HUES6 (cell line): ENCODE data around the gene HDAC8.

ENCODE experiments used
- H3K27ac ChIP-seq: 2 replicates; pipeline ENCODE4 v1.7.0; 2013; ENCODE audit warnings: low read depth, mild to moderate bottlenecking, low read length, inconsistent platforms
- H3K27me3 ChIP-seq: 2 replicates; pipeline ENCODE4 v1.6.1; 2013; ENCODE audit warnings: low read length; ENCODE audit not compliant: control insufficient read depth, insufficient read depth
- H3K36me3 ChIP-seq: 2 replicates; pipeline ENCODE4 v1.6.1; 2013; ENCODE audit warnings: low read length; ENCODE audit not compliant: control insufficient read depth, insufficient read depth
- H3K4me1 ChIP-seq: 2 replicates; pipeline ENCODE4 v1.6.1; 2013; ENCODE audit warnings: low read length; ENCODE audit not compliant: control insufficient read depth, insufficient read depth
- H3K4me3 ChIP-seq: 2 replicates; pipeline ENCODE4 v1.5.1; 2013; ENCODE audit warnings: low read depth, low read length
- H3K9ac ChIP-seq: one replicate; pipeline ENCODE4 v1.6.1; 2013; ENCODE audit warnings: mild to moderate bottlenecking, low read length
- H3K9me3 ChIP-seq: 2 replicates; pipeline ENCODE4 v1.6.1; 2013; ENCODE audit warnings: low read depth, low read length; ENCODE audit not compliant: control insufficient read depth, insufficient read depth

The HDAC8 gene

DNA sequence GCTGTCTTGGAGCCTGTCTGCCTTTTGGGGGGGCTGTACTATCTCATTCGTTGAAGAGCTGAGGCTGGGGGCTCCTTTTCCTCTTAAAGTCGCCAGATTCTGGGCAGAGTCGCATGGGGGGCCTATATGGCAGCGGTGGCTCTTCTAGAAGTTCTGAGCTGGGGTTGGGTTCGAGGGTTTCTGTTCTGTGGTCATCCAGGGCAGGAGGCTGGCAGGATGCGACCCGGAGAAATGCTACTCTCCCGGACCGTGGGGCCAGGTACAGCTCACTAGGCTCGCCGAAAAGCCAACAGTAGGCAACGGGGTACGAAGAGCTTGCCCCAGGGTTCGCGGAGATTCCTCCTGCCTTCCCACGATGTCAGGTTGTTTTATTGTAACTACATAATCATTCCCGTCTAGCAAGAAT, 265.0 kb downstream of the HDAC8 start:
- Histone ChIP-seq H3K9me3 (no peaks in the 10 kb centered on the region; the same call in 1 of the 2 replicates), H3K4me1 (peaks cover 15% of the 10 kb centered on the region; the same call in 1 of the 2 replicates), H3K4me3 (peak overlapping the region; percentile 60), H3K36me3 (no peaks in the 10 kb centered on the region), H3K27ac (no peak overlapping the region), H3K27me3 (peaks cover 76% of the 10 kb centered on the region), H3K9ac (no peak overlapping the region)

- no peaks in the 10 kb centered on the region; the same call in 1 of the 2 replicates for H3K9me3 ChIP-seq
- H3K4me3 ChIP-seq = peak overlapping the region; percentile 60
- H3K36me3 ChIP-seq = no peaks in the 10 kb centered on the region
- H3K9ac ChIP-seq = peak overlapping the region; percentile 34
- H3K4me1 ChIP-seq = peaks cover 15% of the 10 kb centered on the region; the same call in 1 of the 2 replicates
- no peak overlapping the region for H3K27ac ChIP-seq
- peaks cover 82% of the 10 kb centered on the region for H3K27me3 ChIP-seq
These were observed 265.6 kb downstream of the HDAC8 start for GRCh38 chrX:72306851-72307645.

GRCh38 chrX:72306085-72306801, 266.4 kb downstream of the HDAC8 start:
- Histone ChIP-seq H3K27ac (no peak overlapping the region), H3K4me3 (peak overlapping the region; percentile 60), H3K9me3 (no peaks in the 10 kb centered on the region; the same call in 1 of the 2 replicates), H3K9ac (peak overlapping the region; percentile 55), H3K27me3 (peaks cover 91% of the 10 kb centered on the region), H3K36me3 (no peaks in the 10 kb centered on the region), H3K4me1 (peaks cover 15% of the 10 kb centered on the region; the same call in 1 of the 2 replicates)

DNA sequence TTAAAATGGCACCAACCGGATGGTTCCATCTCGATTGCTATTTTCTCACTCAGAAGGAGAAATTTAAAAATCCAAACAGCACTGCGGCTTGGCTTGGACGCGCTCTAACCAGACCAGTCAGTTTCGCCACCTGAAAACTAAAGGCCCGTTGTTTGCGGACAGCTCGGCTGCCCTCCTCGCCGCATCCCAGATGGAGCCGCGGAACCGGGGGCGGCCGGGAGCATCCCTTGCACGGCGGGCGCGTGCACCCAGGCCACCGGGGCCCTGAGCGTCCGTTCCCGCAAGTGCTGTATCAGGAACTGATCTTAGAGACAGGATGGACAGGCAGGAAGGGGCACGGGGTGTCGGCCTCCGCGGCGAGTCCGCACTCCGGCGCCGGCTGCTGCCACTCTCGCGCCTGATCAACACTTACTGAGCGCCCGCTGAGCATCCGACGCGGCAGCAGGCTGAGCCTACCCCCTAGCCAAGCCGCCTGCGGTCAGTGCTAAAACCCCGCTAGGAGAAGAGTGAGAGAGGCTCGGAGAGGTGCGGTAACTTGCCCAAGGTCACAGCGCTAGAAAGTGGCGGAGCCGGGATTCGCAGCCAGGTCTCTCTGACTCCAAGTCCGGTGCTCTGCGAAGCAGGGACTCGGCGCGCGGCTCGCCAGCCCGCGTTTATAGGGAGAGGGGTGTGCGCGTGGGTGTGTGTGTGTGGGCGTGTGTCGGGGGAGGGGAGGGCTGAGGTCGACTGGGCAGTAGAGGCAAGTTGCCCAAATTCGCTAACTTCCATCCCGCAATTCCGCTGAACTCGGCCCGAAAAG, 267.2 kb downstream of the HDAC8 start, which contains the start of gene CITED1:
Gene CITED1, minus strand, starts transcription at position 629 of the 799 bp plus-strand sequence. CDS start 3,045 bp downstream, outside the sequence.
- H3K27me3 ChIP-seq = peaks cover 98% of the 10 kb centered on the region
- no peaks in the 10 kb centered on the region; the same call in 1 of the 2 replicates for H3K9me3 ChIP-seq
- H3K36me3 ChIP-seq = no peaks in the 10 kb centered on the region
- H3K4me3 ChIP-seq = peak within 1 kb of the TSS; percentile 60
- H3K27ac ChIP-seq = no peak within 1 kb of the TSS
- H3K9ac ChIP-seq = peak within 1 kb of the TSS; percentile 55
- peaks cover 15% of the 10 kb centered on the region; the same call in 1 of the 2 replicates for H3K4me1 ChIP-seq

GRCh38 chrX:72304877-72305276, 267.8 kb downstream of the HDAC8 start:
- Histone ChIP-seq H3K9ac (peak overlapping the region; percentile 3), H3K4me3 (peak overlapping the region; percentile 60), H3K27me3 (peaks cover 98% of the 10 kb centered on the region)

GRCh38 chrX:72301781-72302180, 270.9 kb downstream of the HDAC8 start:
- H3K27ac ChIP-seq = no peak overlapping the region
- no peak overlapping the region for H3K4me3 ChIP-seq
- no peaks in the 10 kb centered on the region for H3K36me3 ChIP-seq
- H3K27me3 ChIP-seq = peaks cover 74% of the 10 kb centered on the region
- H3K9me3 ChIP-seq = peaks cover 3% of the 10 kb centered on the region; the same call in 1 of the 2 replicates
- H3K9ac ChIP-seq = no peak overlapping the region
- peaks cover 5% of the 10 kb centered on the region; the same call in 1 of the 2 replicates for H3K4me1 ChIP-seq

More at GRCh38 chrX:72304877-72305276, 267.8 kb downstream of the HDAC8 start:
- peaks cover 14% of the 10 kb centered on the region; the same call in 1 of the 2 replicates for H3K4me1 ChIP-seq
- no peaks in the 10 kb centered on the region; the same call in 1 of the 2 replicates for H3K9me3 ChIP-seq
- no peak overlapping the region for H3K27ac ChIP-seq
- no peaks in the 10 kb centered on the region for H3K36me3 ChIP-seq

DNA sequence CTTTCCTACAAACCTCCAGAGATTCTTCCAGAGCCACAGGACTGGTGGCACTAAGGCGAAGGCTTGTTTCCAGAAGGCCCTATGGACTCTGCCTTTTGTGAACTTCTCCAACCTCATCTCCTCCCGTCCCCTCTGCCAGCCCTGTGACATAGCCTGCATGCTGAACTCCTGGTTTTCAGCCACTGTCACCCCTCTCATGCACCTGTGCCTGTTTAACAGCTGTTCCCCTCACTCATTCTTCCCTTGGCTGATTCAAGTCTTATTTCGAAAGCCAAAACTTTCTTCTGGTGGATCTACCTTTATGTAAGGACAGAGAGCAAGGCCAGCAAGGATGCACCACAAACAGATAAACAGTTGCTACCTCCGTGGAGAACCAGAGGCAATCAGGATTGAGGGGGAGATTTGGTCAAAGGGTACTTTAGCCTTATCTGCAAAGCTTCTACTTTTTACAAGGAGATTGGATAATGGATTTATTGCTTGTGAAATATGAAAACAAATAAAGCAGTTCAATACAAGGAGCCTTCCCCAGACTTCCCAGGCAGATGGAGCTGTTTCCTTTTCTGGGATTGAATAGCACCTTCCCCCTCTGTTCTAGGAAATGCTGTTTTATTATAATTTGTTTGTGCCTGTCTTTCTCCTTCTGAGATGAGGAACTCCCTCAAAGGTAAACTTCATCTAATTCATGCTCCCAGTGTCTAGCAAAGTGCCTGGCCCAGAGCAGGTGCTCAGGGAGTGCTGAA, 272.6 kb downstream of the HDAC8 start:
- Histone ChIP-seq H3K36me3 (no peaks in the 10 kb centered on the region), H3K4me3 (no peak overlapping the region), H3K27ac (no peak overlapping the region), H3K27me3 (peaks cover 58% of the 10 kb centered on the region), H3K4me1 (peaks cover 5% of the 10 kb centered on the region; the same call in 1 of the 2 replicates), H3K9me3 (peaks cover 3% of the 10 kb centered on the region; the same call in 1 of the 2 replicates), H3K9ac (no peak overlapping the region)

- Histone ChIP-seq H3K9ac (no peak overlapping the region), H3K4me3 (no peak overlapping the region), H3K9me3 (peaks cover 3% of the 10 kb centered on the region; the same call in 1 of the 2 replicates), H3K27ac (no peak overlapping the region), H3K27me3 (peaks cover 39% of the 10 kb centered on the region), H3K4me1 (no peaks in the 10 kb centered on the region), H3K36me3 (no peaks in the 10 kb centered on the region)
These were observed 274.5 kb downstream of the HDAC8 start for GRCh38 chrX:72297953-72298730.

DNA sequence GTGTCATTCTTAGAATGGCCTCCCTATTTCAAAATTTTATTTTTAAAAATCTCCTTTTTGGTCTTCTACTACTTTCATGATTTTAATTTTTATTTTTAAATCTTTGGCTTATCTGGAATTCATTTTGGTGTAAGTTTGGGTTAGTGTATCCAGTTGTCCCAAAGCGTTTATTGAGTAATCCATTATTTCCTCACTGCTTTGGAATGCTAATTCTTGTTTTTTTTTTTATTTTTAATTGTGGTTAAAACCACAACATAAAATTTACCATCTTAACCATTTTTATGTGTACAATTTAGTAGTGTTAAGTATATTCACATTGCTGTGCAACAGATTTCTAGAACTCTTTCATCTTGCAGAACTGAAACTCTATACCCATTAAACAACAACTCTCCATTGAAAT, 275.7 kb downstream of the HDAC8 start:
- Histone ChIP-seq H3K4me1 (no peaks in the 10 kb centered on the region), H3K36me3 (no peaks in the 10 kb centered on the region), H3K4me3 (no peak overlapping the region), H3K27me3 (peaks cover 28% of the 10 kb centered on the region), H3K9me3 (peaks cover 3% of the 10 kb centered on the region; the same call in 1 of the 2 replicates), H3K9ac (no peak overlapping the region), H3K27ac (no peak overlapping the region)
